Endothelial cell (in vitro differentiated cells): ENCODE data around the gene TAPBP. TPM values are rescaled to one million over a fixed set of nuclear protein-coding genes. Genes with fewer than 3 reads are reported as not detected.

Source experiments
- DNase-seq: peaks from one replicate; pipeline ENCODE4 v3.0.0; 2021; ENCODE audit warnings: low spot score
- H3K27ac Mint-ChIP-seq: one replicate; pipeline ENCODE4 v1.8.0; 2021; ENCODE audit warnings: mixed read lengths, inconsistent platforms; ENCODE audit not compliant: unreplicated experiment
- H3K27me3 Mint-ChIP-seq: one replicate; pipeline ENCODE4 v1.8.0; 2021; ENCODE audit warnings: mild to moderate bottlenecking, moderate library complexity, mixed read lengths, inconsistent platforms; ENCODE audit not compliant: unreplicated experiment
- H3K36me3 Mint-ChIP-seq: one replicate; pipeline ENCODE4 v1.8.0; 2021; ENCODE audit warnings: mild to moderate bottlenecking, low read depth, mixed read lengths, inconsistent platforms; ENCODE audit not compliant: unreplicated experiment
- H3K4me1 Mint-ChIP-seq: one replicate; pipeline ENCODE4 v1.8.0; 2021; ENCODE audit warnings: mild to moderate bottlenecking, mixed read lengths, inconsistent platforms; ENCODE audit not compliant: unreplicated experiment
- H3K4me3 Mint-ChIP-seq: one replicate; pipeline ENCODE4 v1.8.0; 2021; ENCODE audit warnings: mild to moderate bottlenecking, mixed read lengths, inconsistent platforms; ENCODE audit not compliant: unreplicated experiment
- H3K9me3 Mint-ChIP-seq: one replicate; pipeline ENCODE4 v1.8.0; 2021; ENCODE audit warnings: mixed read lengths, inconsistent platforms; ENCODE audit not compliant: unreplicated experiment
- total RNA-seq: library from RNA; stranded (reverse); fragmentation: NEBNext Ultra II Directional; extraction: Animal tissue kit (Norgen Biotek cat#: 25700); gene quantifications from one replicate; pipeline ENCODE4 v1.2.1, GENCODE V29; 2021; ENCODE audit not compliant: unreplicated experiment
- TF ChIP-seq, protein P1 (sequence below): fragments of 200-600 bp; sonication (generic); IDR thresholded peaks from one replicate; pipeline ENCODE4 v1.5.0; 2021; ENCODE audit warnings: antibody characterized with exemption; ENCODE audit not compliant: unreplicated experiment

TAPBP gene
- total RNA-seq, 1 donor from 2014 or later: 57.1 TPM

DNA sequence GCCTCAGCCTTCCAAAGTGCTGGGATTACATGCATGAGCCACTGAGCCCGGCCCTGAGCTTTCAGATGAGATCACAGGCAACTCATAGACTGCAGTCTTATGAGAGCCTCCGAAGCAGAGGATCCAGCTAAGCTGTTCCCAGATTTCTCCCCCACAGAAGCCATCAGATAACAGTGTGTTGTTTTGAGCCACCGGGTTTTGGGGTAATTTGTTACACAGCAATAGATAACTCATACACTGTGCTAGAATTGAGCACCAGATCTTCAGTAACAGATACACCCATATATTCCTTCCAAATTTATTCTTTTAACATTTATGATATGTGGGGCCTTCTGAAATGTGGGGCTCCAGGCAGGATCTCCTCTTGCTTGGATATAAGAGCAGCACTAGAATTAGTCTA lies 22.6 kb upstream of the TAPBP start:
- no peaks in the 10 kb centered on the region for H3K9me3 Mint-ChIP-seq
- H3K4me1 Mint-ChIP-seq: no peaks in the 10 kb centered on the region
- no peak for DNase-seq
- H3K4me3 Mint-ChIP-seq: no peak overlapping the region
- TF ChIP-seq, protein P1, sequence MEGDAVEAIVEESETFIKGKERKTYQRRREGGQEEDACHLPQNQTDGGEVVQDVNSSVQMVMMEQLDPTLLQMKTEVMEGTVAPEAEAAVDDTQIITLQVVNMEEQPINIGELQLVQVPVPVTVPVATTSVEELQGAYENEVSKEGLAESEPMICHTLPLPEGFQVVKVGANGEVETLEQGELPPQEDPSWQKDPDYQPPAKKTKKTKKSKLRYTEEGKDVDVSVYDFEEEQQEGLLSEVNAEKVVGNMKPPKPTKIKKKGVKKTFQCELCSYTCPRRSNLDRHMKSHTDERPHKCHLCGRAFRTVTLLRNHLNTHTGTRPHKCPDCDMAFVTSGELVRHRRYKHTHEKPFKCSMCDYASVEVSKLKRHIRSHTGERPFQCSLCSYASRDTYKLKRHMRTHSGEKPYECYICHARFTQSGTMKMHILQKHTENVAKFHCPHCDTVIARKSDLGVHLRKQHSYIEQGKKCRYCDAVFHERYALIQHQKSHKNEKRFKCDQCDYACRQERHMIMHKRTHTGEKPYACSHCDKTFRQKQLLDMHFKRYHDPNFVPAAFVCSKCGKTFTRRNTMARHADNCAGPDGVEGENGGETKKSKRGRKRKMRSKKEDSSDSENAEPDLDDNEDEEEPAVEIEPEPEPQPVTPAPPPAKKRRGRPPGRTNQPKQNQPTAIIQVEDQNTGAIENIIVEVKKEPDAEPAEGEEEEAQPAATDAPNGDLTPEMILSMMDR: no peak
- H3K27ac Mint-ChIP-seq: no peak overlapping the region
- H3K27me3 Mint-ChIP-seq: peaks cover 2% of the 10 kb centered on the region
- no peaks in the 10 kb centered on the region for H3K36me3 Mint-ChIP-seq

DNA sequence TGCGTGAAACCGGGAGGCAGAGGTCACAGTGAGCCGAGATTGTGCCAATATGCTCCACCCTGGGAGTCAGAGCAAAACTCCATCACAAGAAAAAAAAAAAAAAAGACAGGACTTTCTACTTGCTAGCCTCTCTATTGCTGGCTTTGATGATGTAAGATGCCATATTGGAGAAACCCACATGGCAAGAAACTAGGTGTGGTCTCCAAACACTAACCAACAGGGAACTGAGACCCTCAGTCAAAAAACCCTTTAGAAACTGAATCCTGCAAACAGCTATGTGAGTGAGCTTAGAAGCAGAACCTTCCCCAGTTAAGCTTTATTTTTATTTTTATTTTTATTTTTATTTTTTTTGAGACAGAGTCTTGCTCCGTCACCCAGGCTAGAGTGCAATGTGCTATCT lies 22.0 kb upstream of the TAPBP start:
- peaks cover 2% of the 10 kb centered on the region for H3K27me3 Mint-ChIP-seq
- H3K4me1 Mint-ChIP-seq: no peaks in the 10 kb centered on the region

DNA sequence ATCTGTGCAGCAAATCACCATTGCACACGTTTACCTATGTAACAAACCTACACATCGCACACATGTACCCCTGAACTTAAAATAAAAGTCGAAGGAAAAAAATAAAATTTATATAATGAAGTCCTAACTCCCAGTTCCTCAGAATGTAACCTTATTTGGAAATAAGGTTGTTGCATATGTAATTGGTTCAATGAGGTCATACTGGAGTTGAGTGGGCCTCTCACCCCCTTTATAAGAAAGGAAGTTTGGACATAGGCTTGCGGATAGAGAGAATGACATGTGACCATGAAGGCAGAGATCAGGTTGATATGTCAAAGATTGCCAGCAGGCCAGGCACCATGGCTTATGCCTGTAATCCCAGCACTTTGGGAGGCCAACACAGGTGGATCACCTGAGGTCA lies 19.8 kb upstream of the TAPBP start:
- Mint-ChIP-seq H3K27me3 (peaks cover 2% of the 10 kb centered on the region), H3K36me3 (no peaks in the 10 kb centered on the region), H3K27ac (no peak overlapping the region), H3K4me3 (no peak overlapping the region), H3K9me3 (no peaks in the 10 kb centered on the region), H3K4me1 (no peaks in the 10 kb centered on the region)
- DNase-seq: no peak
- TF ChIP-seq, protein P1: no peak

More for the DNA sequence above, 22.0 kb upstream of the TAPBP start:
- Mint-ChIP-seq H3K4me3 (no peak overlapping the region), H3K27ac (no peak overlapping the region), H3K9me3 (no peaks in the 10 kb centered on the region), H3K36me3 (no peaks in the 10 kb centered on the region)
- TF ChIP-seq, protein P1: no peak
- no peak for DNase-seq

DNA sequence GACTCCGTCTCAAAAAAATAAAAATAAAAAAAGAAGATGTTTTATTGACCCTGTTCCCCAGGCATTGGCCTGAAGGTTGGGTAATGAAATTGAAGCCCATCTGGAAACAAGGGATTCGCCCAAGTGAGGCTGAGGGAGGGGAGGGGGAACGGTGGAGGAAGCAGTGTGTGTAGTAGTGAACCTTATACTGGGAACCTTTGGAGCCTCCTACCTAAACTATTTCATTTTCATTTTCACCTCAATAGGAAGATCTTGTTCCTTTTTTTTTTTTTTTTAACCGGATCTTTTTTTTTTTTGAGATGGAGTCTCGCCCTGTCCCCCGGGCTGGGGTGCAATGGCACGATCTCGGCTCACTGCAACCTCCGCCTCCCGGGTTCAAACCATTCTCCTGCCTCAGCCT lies 16.9 kb upstream of the TAPBP start:
- Mint-ChIP-seq H3K4me3 (no peak overlapping the region), H3K27me3 (peaks cover 1% of the 10 kb centered on the region), H3K36me3 (no peaks in the 10 kb centered on the region), H3K4me1 (no peaks in the 10 kb centered on the region), H3K27ac (no peak overlapping the region), H3K9me3 (no peaks in the 10 kb centered on the region)
- TF ChIP-seq, protein P1: no peak
- no peak for DNase-seq

DNA sequence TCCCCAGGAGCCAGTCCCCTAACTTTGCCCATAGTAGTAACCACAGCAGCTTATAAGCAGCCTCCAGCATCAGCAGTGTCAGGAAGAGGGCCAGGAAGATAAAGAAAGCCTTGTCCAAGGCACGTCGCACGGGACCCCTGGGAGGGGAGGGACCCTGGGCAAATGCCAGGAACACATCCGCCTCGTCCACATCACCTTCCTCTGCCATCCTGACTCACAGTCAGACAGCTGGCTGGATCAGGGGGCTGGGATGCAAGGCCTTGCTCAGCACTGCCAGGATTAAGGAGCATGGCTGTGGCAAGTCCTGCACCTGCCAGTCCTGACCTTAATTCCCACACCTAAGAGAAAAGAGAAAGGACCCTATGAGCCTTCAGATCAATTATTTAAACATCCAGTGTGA lies 15.2 kb upstream of the TAPBP start:
- H3K27ac Mint-ChIP-seq: no peak overlapping the region
- H3K36me3 Mint-ChIP-seq: no peaks in the 10 kb centered on the region
- TF ChIP-seq, protein P1: no peak
- H3K27me3 Mint-ChIP-seq: peaks cover 1% of the 10 kb centered on the region
- no peak overlapping the region for H3K4me3 Mint-ChIP-seq
- no peak for DNase-seq
- peaks cover 4% of the 10 kb centered on the region for H3K4me1 Mint-ChIP-seq
- no peaks in the 10 kb centered on the region for H3K9me3 Mint-ChIP-seq
